RWPE1 (cell line): ENCODE results near the gene CCDC7.
"Not testable (repeated sequence)": the region's sequence is repeated elsewhere in the genome, so short reads cannot be mapped to it uniquely, and the experiment has no call there.

Source experiments
- CTCF ChIA-PET: fragments of 350-600 bp; sonication (Branson Sonifier 250); formaldehyde crosslinking; extraction: SDS; loops from one replicate; lab custom pipeline; 2021; lab: Yijun Ruan, JAX
- POLR2A ChIA-PET: fragments of 400-600 bp; formaldehyde crosslinking; extraction: SDS; loops from one replicate; lab custom pipeline; 2020; ENCODE audit warnings: antibody characterized with exemption; ENCODE audit not compliant: low non-redundant PET; lab: Yijun Ruan, JAX
- DNase-seq: peaks from one replicate; pipeline ENCODE4 v3.0.0; 2012; ENCODE audit warnings: low spot score
- H3K27ac ChIP-seq: fragments of 450-650 bp; 2 replicates; pipeline ENCODE4 v1.5.1; 2017
- TF ChIP-seq, protein P1 (sequence below): fragments of 450-650 bp; conservative IDR thresholded peaks from 2 replicates; pipeline ENCODE4 v1.5.1; 2017; ENCODE audit warnings: low read depth, mild to moderate bottlenecking

CCDC7 gene

DNA sequence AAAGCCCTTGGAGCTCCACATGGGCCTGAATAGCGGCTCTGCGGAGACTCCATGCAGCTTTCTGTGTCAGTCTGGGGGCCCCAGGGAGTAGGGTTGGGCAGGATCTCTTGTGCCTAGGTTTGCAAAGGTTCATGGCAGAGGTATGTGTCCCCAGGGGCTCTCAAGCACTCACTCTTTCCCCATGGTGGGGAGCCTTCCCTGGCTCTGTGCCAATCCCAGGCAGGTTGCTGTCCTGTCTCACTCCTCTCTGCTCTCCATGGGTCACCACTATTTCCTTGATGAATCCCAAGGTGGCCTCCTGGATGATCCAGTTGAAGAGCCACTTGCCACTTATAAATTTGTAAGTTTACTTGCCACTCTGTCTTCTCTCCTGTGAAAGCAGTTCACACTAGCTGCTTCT lies 238.4 kb downstream of the CCDC7 start:
- CTCF ChIA-PET = no interaction called here
- POLR2A ChIA-PET = no interaction called here
- DNase-seq = no peak
- TF ChIP-seq, protein P1, sequence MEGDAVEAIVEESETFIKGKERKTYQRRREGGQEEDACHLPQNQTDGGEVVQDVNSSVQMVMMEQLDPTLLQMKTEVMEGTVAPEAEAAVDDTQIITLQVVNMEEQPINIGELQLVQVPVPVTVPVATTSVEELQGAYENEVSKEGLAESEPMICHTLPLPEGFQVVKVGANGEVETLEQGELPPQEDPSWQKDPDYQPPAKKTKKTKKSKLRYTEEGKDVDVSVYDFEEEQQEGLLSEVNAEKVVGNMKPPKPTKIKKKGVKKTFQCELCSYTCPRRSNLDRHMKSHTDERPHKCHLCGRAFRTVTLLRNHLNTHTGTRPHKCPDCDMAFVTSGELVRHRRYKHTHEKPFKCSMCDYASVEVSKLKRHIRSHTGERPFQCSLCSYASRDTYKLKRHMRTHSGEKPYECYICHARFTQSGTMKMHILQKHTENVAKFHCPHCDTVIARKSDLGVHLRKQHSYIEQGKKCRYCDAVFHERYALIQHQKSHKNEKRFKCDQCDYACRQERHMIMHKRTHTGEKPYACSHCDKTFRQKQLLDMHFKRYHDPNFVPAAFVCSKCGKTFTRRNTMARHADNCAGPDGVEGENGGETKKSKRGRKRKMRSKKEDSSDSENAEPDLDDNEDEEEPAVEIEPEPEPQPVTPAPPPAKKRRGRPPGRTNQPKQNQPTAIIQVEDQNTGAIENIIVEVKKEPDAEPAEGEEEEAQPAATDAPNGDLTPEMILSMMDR = no peak
- no peak overlapping the region for H3K27ac ChIP-seq

DNA sequence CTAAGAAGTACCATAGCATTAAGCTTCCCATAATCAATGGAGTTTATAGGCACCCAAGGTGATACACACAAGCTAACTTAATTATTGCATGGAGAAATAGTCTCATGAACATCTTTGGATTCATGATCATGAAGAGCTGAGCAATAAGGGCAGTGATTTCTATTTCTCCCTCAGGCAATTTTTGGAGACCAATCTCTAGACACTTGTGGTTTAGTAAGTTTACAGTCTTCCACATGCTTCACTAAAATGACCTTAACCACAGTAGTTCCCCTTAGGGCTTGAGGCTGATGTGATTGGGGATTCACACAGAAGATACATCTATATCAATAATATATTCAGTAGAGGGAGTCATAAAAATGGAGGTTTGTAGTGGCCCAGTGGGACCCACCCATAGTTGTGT lies 241.2 kb downstream of the CCDC7 start:
- CTCF ChIA-PET = no interaction called here
- DNase-seq = no peak
- TF ChIP-seq, protein P1 = no peak
- POLR2A ChIA-PET = no interaction called here
- H3K27ac ChIP-seq = no peak overlapping the region

DNA sequence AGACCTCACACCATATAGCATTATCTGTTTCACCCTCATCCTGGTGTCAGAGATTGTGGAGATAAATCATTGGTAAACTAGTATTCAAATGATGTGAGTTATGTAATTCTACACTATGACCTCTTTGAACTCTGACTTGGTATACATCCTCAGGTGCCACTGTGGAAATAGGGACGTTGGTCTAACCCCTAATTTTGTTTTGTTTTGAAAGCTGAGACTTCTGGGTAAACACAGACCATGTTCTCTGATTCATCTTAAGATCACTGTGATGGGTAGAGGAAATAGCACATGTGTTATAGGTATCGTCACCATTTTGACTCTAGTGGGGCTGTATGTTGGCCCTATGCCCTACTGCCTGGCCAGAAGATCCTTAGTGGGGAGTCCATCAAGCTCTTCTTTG lies 241.6 kb downstream of the CCDC7 start:
- CTCF ChIA-PET = no interaction called here
- TF ChIP-seq, protein P1 = no peak
- no peak overlapping the region for H3K27ac ChIP-seq
- POLR2A ChIA-PET = no interaction called here
- no peak for DNase-seq

DNA sequence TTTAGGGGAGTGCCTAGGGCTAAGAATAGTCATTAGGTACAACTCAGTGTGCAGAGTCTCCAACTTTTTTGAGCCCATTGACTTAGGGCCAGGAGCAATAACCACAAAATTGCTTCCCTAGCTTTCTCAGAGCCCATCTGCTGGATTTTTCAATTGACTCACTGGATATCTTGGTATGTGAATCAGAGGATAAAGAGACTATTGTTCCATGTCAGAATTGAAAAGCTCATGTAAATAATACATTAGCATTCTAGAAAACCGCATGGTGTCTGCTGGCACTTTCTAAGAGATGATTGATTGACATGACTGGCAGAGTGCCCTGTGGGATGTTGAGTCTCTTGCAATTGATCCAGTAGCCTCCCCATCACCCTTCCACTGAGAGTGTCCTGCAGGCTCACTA lies 246.2 kb downstream of the CCDC7 start:
- CTCF ChIA-PET = no interaction called here
- POLR2A ChIA-PET = interaction anchor here (0.6 kb wide), 1 partner anchor 272 kb away, joined by 3 read pairs; no protein-coding TSS in a partner anchor
- H3K27ac ChIP-seq = no peak overlapping the region
- TF ChIP-seq, protein P1 = no peak
- peak; percentile 79 for DNase-seq

DNA sequence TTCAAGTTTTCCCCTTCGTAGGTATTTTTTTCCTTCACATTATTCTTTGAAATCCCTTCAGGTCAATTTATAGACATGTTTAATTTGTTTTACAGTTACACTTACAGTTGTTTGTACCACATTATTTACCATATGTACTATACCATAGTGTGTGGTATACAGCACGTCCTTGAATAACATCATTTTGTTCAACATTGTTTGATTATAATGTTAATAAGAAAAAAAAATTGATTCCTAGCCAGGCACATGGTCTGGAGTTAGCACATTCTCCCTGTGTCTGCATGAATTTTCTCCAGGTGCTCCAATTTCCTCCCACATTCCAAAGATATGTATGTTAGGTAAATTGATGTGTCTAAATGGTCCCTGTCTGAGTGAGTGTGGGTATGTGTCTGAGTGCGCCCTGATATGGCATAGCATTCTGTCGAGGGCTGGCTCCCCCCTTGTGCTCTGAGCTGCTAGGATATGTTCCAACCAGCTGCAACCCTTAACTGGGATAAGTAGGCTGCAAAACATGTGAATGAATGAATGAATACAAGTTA lies 247.6 kb downstream of the CCDC7 start:
- DNase-seq = no peak
- H3K27ac ChIP-seq = no peak overlapping the region
- ChIA-PET POLR2A (no interaction called here), CTCF (no interaction called here)
- TF ChIP-seq, protein P1 = no peak

DNA sequence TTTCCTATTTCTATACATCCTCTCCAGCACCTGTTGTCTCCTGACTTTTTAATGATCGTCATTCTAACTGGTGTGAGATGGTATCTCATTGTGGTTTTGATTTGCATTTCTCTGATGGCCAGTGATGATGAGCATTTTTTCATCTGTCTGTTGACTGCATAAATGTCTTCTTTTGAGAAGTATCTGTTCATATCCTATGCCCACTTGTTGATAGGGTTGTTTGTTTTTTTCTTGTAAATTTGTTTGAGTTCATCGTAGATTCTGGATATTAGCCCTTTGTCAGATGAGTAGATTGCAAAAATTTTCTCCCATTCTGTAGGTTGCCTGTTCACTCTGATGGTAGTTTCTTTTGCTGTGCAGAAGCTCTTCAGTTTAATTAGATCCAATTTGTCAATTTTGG lies 253.7 kb downstream of the CCDC7 start:
- CTCF ChIA-PET, POLR2A ChIA-PET, DNase-seq, H3K27ac ChIP-seq: not testable (repeated sequence)

DNA sequence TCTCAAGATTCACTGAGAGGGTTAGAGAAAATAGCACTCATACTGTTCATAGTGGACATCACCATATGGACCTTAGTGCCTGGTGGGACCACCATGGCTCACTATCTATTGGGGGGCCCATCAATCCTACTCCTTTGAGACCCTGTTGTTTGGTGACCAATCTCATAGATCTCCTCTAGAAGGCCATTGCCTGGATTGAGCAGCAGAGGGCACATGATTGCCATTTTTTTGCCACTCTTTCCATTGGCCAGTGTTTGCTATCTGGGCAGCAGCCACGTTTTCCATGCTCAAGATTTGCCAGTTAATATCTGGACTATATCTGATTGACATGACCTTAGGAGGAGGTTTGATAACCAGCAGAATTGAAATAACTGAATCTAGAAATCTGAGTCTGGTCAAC lies 267.6 kb downstream of the CCDC7 start:
- ChIA-PET POLR2A (no interaction called here), CTCF (interaction anchor here (0.7 kb wide), 1 partner anchor 63 kb away, joined by 3 read pairs; no protein-coding TSS in a partner anchor)
- TF ChIP-seq, protein P1 = no peak
- no peak for DNase-seq
- H3K27ac ChIP-seq = no peak overlapping the region
